Measurements from ENCODE around the gene NR3C2. TPM values are rescaled to one million over a fixed set of nuclear protein-coding genes. Genes with fewer than 3 reads are reported as not detected.

Gene NR3C2
- total and polyA plus RNA-seq, 2 experiments from 2014 or later: 1.2 to 3.0 TPM

- H3K9me3 Mint-ChIP-seq: peaks cover 64% of the 10 kb centered on the region
- Histone ChIP-seq H3K27me3 (ENCODE audit: insufficient read depth) (no peaks in the 10 kb centered on the region), H3K4me3 (no peak overlapping the region), H2AFZ (no peak overlapping the region), H3K4me1 (ENCODE audit: insufficient read depth) (no peaks in the 10 kb centered on the region), H3K79me2 (replicated peaks; ENCODE audit: insufficient read depth) (no peaks in the 10 kb centered on the region), H3F3A (replicated peaks; ENCODE audit: low read depth) (no peaks in the 10 kb centered on the region), H3K27ac (ENCODE audit: low read depth) (no peak overlapping the region), H3K36me3 (ENCODE audit: insufficient read depth) (peaks cover 13% of the 10 kb centered on the region), H3K4me2 (no peak overlapping the region), H3K9me2 (ENCODE audit: insufficient read depth) (no peaks in the 10 kb centered on the region), H4K20me1 (replicated peaks; ENCODE audit: insufficient read depth) (no peaks in the 10 kb centered on the region)
- H3K36me3 Mint-ChIP-seq (ENCODE audit: low read depth): peaks cover 36% of the 10 kb centered on the region; the same call in 2 of the 3 replicates
- no peaks in the 10 kb centered on the region for H3K4me1 Mint-ChIP-seq
- TF ChIP-seq CREB1 (CRISPR knock-in tag; IDR thresholded peaks at IDR 0.05; ENCODE audit: low read depth): no peak
- TF ChIP-seq NANOG (IDR thresholded peaks at IDR 0.05; ENCODE audit: borderline replicate concordance): no peak
- TF ChIP-seq ZNF331 (CRISPR knock-in tag; IDR thresholded peaks at IDR 0.05; ENCODE audit: low read depth): no peak
- TF ChIP-seq EZH2 (IDR thresholded peaks at IDR 0.05; ENCODE audit: low read depth, unreplicated experiment): no peak
- TF ChIP-seq JUNB (IDR thresholded peaks at IDR 0.05; ENCODE audit: unreplicated experiment): no peak
- TF ChIP-seq ZNF114 (CRISPR knock-in tag; IDR thresholded peaks at IDR 0.05): no peak
- TF ChIP-seq REST (IDR thresholded peaks at IDR 0.05; ENCODE audit: unreplicated experiment): no peak
- no peak for TF ChIP-seq STAT1 (IDR thresholded peaks at IDR 0.05; ENCODE audit: unreplicated experiment)
- TF ChIP-seq ETS1 (IDR thresholded peaks at IDR 0.05): no peak
- TF ChIP-seq CTCF (conservative IDR thresholded peaks at IDR 0.05; ENCODE audit: low read depth in 2 of 2): no peak
- no peak for TF ChIP-seq EZH2phosphoT487 (IDR thresholded peaks at IDR 0.05; ENCODE audit: unreplicated experiment)
- TF ChIP-seq POLR2AphosphoS5 (IDR thresholded peaks at IDR 0.05; ENCODE audit: low read depth): no peak
- H3K27ac Mint-ChIP-seq: no peak overlapping the region
- DNase-seq (ENCODE audit: low spot score) (no peak), ATAC-seq (no peak)
- peaks cover 2% of the 10 kb centered on the region for H3K27me3 Mint-ChIP-seq (ENCODE audit: insufficient read depth, low read depth, poor library complexity)
- H3K4me3 Mint-ChIP-seq: no peak overlapping the region
These were observed 142.9 kb downstream of the NR3C2 start for GRCh38 chr4:148299337-148299736.
